ENCODE measurements around the gene NCS1. TPM values are rescaled to one million over a fixed set of nuclear protein-coding genes. Genes with fewer than 3 reads are reported as not detected.

The NCS1 gene
- total RNA-seq, 4 donors from 2014 or later: 11.6 to 32.5 (median 24.3) TPM

DNA sequence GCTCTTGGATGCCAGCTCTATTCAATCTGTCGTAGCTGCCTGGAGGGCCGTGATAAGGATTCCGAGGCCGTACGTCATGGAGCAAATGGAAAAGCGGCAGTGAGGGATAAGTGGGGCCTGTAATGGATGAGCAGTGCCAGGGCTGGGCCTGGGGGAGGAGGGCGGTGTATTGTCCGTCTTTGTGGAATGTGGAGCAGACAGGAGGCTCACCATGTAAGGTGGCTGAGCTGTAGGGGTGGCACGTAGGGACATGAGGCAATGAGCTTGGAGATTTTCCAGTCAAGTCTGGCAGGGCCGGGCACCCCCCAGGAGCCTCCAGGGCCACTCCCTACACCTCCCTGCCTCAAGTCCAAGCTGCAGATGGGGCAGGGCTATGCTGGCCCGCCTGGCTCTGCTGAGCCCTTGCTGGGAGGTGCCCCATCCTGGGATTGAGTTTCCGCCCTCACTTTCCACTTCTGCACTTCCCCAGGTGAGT lies 29.2 kb downstream of the NCS1 start:
- DNase-seq (ENCODE audit: low spot score in 2 of 2): no peak
- WGBS: 53% methylated on average over 12 of the region's 12 CpGs
- H3K4me1 ChIP-seq: peaks cover 30% of the 10 kb centered on the region

GRCh38 chr9:130201974-130202373 lies 29.8 kb downstream of the NCS1 start:
- Histone ChIP-seq H3K4me1 (peaks cover 30% of the 10 kb centered on the region), H3K27ac (no peak overlapping the region)
- 83% methylated on average over 8 of the region's 8 CpGs for WGBS

More for the DNA sequence above, 29.2 kb downstream of the NCS1 start:
- Histone ChIP-seq H3K27ac (peak overlapping the region; percentile 37), H3K36me3 (no peaks in the 10 kb centered on the region), H3K27me3 (no peaks in the 10 kb centered on the region), H3K4me3 (no peak overlapping the region), H3K9me3 (no peaks in the 10 kb centered on the region)
- no peak for TF ChIP-seq POLR2AphosphoS5 (IDR thresholded peaks at IDR 0.05)
- no peak for TF ChIP-seq EP300 (IDR thresholded peaks at IDR 0.05)
- TF ChIP-seq POLR2A (IDR thresholded peaks at IDR 0.05): no peak
- TF ChIP-seq, protein P1, sequence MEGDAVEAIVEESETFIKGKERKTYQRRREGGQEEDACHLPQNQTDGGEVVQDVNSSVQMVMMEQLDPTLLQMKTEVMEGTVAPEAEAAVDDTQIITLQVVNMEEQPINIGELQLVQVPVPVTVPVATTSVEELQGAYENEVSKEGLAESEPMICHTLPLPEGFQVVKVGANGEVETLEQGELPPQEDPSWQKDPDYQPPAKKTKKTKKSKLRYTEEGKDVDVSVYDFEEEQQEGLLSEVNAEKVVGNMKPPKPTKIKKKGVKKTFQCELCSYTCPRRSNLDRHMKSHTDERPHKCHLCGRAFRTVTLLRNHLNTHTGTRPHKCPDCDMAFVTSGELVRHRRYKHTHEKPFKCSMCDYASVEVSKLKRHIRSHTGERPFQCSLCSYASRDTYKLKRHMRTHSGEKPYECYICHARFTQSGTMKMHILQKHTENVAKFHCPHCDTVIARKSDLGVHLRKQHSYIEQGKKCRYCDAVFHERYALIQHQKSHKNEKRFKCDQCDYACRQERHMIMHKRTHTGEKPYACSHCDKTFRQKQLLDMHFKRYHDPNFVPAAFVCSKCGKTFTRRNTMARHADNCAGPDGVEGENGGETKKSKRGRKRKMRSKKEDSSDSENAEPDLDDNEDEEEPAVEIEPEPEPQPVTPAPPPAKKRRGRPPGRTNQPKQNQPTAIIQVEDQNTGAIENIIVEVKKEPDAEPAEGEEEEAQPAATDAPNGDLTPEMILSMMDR (IDR thresholded peaks at IDR 0.05): no peak

GRCh38 chr9:130204341-130204740 lies 32.1 kb downstream of the NCS1 start:
- WGBS: 92% methylated on average over 5 of the region's 5 CpGs
- H3K36me3 ChIP-seq: no peaks in the 10 kb centered on the region
- no peaks in the 10 kb centered on the region for H3K27me3 ChIP-seq
- H3K4me3 ChIP-seq: no peak overlapping the region
- H3K4me1 ChIP-seq: peaks cover 26% of the 10 kb centered on the region
- H3K27ac ChIP-seq: no peak overlapping the region
- TF ChIP-seq, protein P1 (IDR thresholded peaks at IDR 0.05): no peak
- no peak for TF ChIP-seq POLR2A (IDR thresholded peaks at IDR 0.05)
- no peak for TF ChIP-seq POLR2AphosphoS5 (IDR thresholded peaks at IDR 0.05)
- no peak for TF ChIP-seq EP300 (IDR thresholded peaks at IDR 0.05)
- H3K9me3 ChIP-seq: no peaks in the 10 kb centered on the region
- DNase-seq (ENCODE audit: low spot score in 2 of 2): no peak

More at GRCh38 chr9:130201974-130202373, 29.8 kb downstream of the NCS1 start:
- Histone ChIP-seq H3K4me3 (no peak overlapping the region), H3K9me3 (no peaks in the 10 kb centered on the region), H3K36me3 (no peaks in the 10 kb centered on the region), H3K27me3 (no peaks in the 10 kb centered on the region)
- DNase-seq (ENCODE audit: low spot score in 2 of 2): no peak
- TF ChIP-seq POLR2AphosphoS5 (IDR thresholded peaks at IDR 0.05): no peak
- TF ChIP-seq, protein P1 (IDR thresholded peaks at IDR 0.05): no peak
- TF ChIP-seq EP300 (IDR thresholded peaks at IDR 0.05): no peak
- TF ChIP-seq POLR2A (IDR thresholded peaks at IDR 0.05): no peak

DNA sequence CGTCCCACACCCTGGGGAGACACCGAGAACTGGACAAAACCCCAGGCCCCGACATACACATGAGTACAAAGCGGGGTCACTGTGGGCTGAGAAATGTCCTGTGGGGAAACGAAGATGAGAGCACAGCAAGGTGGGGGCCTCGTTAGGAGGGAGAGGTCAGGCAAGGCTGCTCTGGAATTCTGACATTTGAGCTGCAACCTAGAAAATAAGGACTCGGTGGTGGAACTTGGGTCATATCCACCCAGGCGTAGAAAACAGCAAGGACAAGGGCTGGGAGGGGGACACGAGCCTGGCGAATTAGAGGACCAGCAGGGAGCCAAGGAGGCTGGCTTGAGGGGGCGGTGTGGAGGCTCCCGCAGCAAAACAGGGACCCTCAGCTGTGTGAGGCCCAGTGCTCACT lies 32.8 kb downstream of the NCS1 start:
- Histone ChIP-seq H3K4me3 (no peak overlapping the region), H3K36me3 (no peaks in the 10 kb centered on the region), H3K9me3 (no peaks in the 10 kb centered on the region), H3K27ac (no peak overlapping the region), H3K27me3 (no peaks in the 10 kb centered on the region), H3K4me1 (peaks cover 20% of the 10 kb centered on the region)
- WGBS: 82% methylated on average over 12 of the region's 12 CpGs
- DNase-seq (ENCODE audit: low spot score in 2 of 2): no peak
- TF ChIP-seq POLR2AphosphoS5 (IDR thresholded peaks at IDR 0.05): no peak
- no peak for TF ChIP-seq EP300 (IDR thresholded peaks at IDR 0.05)
- TF ChIP-seq POLR2A (IDR thresholded peaks at IDR 0.05): no peak
- TF ChIP-seq, protein P1 (IDR thresholded peaks at IDR 0.05): no peak

- 81% methylated on average over 5 of the region's 5 CpGs for WGBS
- Histone ChIP-seq H3K9me3 (no peaks in the 10 kb centered on the region), H3K4me1 (peaks cover 10% of the 10 kb centered on the region), H3K36me3 (no peaks in the 10 kb centered on the region), H3K27ac (no peak overlapping the region), H3K4me3 (no peak overlapping the region), H3K27me3 (no peaks in the 10 kb centered on the region)
- TF ChIP-seq POLR2AphosphoS5 (IDR thresholded peaks at IDR 0.05) (no peak), EP300 (IDR thresholded peaks at IDR 0.05) (no peak), POLR2A (IDR thresholded peaks at IDR 0.05) (no peak)
- TF ChIP-seq, protein P1 (IDR thresholded peaks at IDR 0.05): no peak
- no peak for DNase-seq (ENCODE audit: low spot score in 2 of 2)
These were observed 33.7 kb downstream of the NCS1 start for GRCh38 chr9:130205912-130206311.
